Activated CD4-positive, alpha-beta T cell treated with anti-CD3 and anti-CD28 coated beads for 1 hour (primary cell): Measurements from ENCODE around the gene PRR20E.
"Not testable (repeated sequence)": the region's sequence is repeated elsewhere in the genome, so short reads cannot be mapped to it uniquely, and the experiment has no call there.

Experiments used
- DNase-seq: peaks from one replicate; pipeline ENCODE4 v3.0.0-alpha.2; 2020

The PRR20E gene

GRCh38 chr13:57166897-57167296, at the start of gene PRR20E:
Gene PRR20E, plus strand, starts transcription at chr13:57167197. Its CDS starts 387 bp downstream, at chr13:57167584.
- DNase-seq: not testable (repeated sequence)

- DNase-seq: no peak
Measured at GRCh38 chr13:57123681-57124080, 43.3 kb upstream of the PRR20E start.

- no peak for DNase-seq
Measured at GRCh38 chr13:57128909-57129308, 38.1 kb upstream of the PRR20E start.

- DNase-seq: no peak
Measured at GRCh38 chr13:57136093-57136492, 30.9 kb upstream of the PRR20E start.

- DNase-seq: no peak
Measured at GRCh38 chr13:57137585-57137984, 29.4 kb upstream of the PRR20E start.

- no peak for DNase-seq
Measured at GRCh38 chr13:57138988-57139387, 28.0 kb upstream of the PRR20E start.

- not testable (repeated sequence) for DNase-seq
Measured at GRCh38 chr13:57139781-57140180, 27.2 kb upstream of the PRR20E start.

- DNase-seq: not testable (repeated sequence)
Measured at GRCh38 chr13:57140235-57140968, 26.6 kb upstream of the PRR20E start, which contains the start of gene PRR20A. Gene PRR20A, plus strand, starts transcription at chr13:57140918. Its CDS starts 387 bp downstream, at chr13:57141305.

GRCh38 chr13:57147188-57147587, 19.8 kb upstream of the PRR20E start, which contains the start of gene PRR20B:
Gene PRR20B, plus strand, starts transcription at chr13:57147488. Its CDS starts 387 bp downstream, at chr13:57147875.
- not testable (repeated sequence) for DNase-seq

GRCh38 chr13:57148106-57148505, 18.9 kb upstream of the PRR20E start:
- DNase-seq: not testable (repeated sequence)

- not testable (repeated sequence) for DNase-seq
Measured at GRCh38 chr13:57153761-57154160, 13.2 kb upstream of the PRR20E start, which contains the start of gene PRR20C. Gene PRR20C, plus strand, starts transcription at chr13:57154061. Its CDS starts 387 bp downstream, at chr13:57154448.

- DNase-seq: not testable (repeated sequence)
Measured at GRCh38 chr13:57160332-57160731, 6.7 kb upstream of the PRR20E start, which contains the start of gene PRR20D. Gene PRR20D, plus strand, starts transcription at chr13:57160632. Its CDS starts 387 bp downstream, at chr13:57161019.

GRCh38 chr13:57191667-57192066, 24.7 kb downstream of the PRR20E start:
- DNase-seq: no peak

GRCh38 chr13:57212989-57213388, 46.0 kb downstream of the PRR20E start:
- DNase-seq: no peak
